Measurements from ENCODE around the gene IBSP.

Gene IBSP

DNA sequence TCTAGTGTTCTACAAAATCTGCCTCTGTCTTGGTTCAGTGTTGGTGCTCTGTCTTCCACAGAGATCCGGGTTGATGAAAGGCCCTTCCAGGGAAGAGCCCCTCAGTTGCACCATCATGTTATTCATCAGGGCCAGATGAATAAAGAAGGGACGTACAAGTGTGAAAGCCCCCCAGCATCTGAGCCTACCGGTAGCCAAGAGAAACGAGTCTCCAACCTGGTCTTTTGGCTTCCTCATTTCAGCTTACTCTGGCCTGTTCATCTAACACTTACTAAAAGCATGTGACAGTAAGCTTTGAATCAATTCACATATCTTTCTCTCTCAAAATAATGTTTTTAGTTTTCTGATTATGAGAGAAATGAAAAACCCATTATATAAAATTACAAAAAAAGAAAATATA is 52.6 kb downstream of the IBSP start:
- Histone ChIP-seq H3K27ac (ENCODE audit: low read depth, low read length) (no peak overlapping the region), H3K79me2 (ENCODE audit: control insufficient read depth, insufficient read depth, low read length, unreplicated experiment) (no peaks in the 10 kb centered on the region), H3K36me3 (ENCODE audit: insufficient read depth, low read length) (no peaks in the 10 kb centered on the region), H3K4me3 (ENCODE audit: low read depth, low read length) (no peak overlapping the region), H2AFZ (ENCODE audit: low read length, unreplicated experiment) (no peak overlapping the region), H3K27me3 (ENCODE audit: insufficient read depth, low read length) (no peaks in the 10 kb centered on the region), H3K4me1 (ENCODE audit: control insufficient read depth, insufficient read depth, low read length, unreplicated experiment) (peaks cover 16% of the 10 kb centered on the region)

DNA sequence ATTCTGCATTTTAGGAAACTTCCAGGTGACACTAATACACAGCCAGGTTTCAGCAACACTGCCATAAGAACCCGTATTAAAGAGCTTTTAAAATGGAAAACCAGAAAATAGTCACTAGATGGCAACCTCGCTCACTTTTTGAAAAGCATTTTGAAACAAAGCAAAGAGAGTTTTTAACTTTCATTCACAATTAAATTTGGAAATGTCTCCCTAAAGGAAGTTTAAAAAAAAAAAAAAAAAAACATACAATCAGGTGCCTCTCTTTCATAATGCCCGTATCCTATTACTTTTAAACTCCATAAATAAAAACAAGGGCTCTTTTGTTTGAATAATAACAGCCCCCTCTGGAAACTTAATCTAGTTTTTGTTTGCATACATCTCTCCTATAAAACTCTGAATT is 53.8 kb downstream of the IBSP start:
- Histone ChIP-seq H3K36me3 (ENCODE audit: insufficient read depth, low read length) (no peaks in the 10 kb centered on the region), H3K27me3 (ENCODE audit: insufficient read depth, low read length) (no peaks in the 10 kb centered on the region), H3K27ac (ENCODE audit: low read depth, low read length) (no peak overlapping the region), H3K79me2 (ENCODE audit: control insufficient read depth, insufficient read depth, low read length, unreplicated experiment) (no peaks in the 10 kb centered on the region), H2AFZ (ENCODE audit: low read length, unreplicated experiment) (no peak overlapping the region), H3K4me3 (ENCODE audit: low read depth, low read length) (no peak overlapping the region), H3K4me1 (ENCODE audit: control insufficient read depth, insufficient read depth, low read length, unreplicated experiment) (peaks cover 16% of the 10 kb centered on the region)

DNA sequence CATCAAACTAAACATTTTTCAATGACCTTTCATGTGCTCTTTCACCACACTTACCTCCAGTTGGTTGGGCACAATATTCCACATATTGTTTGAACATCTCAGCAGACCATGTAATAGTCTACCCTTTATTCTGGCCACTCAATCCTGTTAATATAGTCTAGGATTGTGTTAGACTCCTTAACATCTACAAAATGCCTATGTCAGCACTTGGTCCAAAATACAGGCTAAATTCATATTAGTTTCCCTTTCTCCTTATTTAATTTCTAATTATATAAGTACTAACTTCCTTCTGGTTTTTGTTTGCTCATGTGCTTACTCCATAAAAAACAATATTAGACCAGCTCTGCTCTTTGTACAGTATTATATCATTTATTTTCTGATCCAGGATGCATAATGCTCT is 54.5 kb downstream of the IBSP start:
- Histone ChIP-seq H3K4me1 (ENCODE audit: control insufficient read depth, insufficient read depth, low read length, unreplicated experiment) (peaks cover 16% of the 10 kb centered on the region), H3K36me3 (ENCODE audit: insufficient read depth, low read length) (no peaks in the 10 kb centered on the region), H3K27me3 (ENCODE audit: insufficient read depth, low read length) (no peaks in the 10 kb centered on the region; the same call in 1 of the 2 replicates), H2AFZ (ENCODE audit: low read length, unreplicated experiment) (no peak overlapping the region), H3K27ac (ENCODE audit: low read depth, low read length) (no peak overlapping the region), H3K4me3 (ENCODE audit: low read depth, low read length) (no peak overlapping the region), H3K79me2 (ENCODE audit: control insufficient read depth, insufficient read depth, low read length, unreplicated experiment) (no peaks in the 10 kb centered on the region)

DNA sequence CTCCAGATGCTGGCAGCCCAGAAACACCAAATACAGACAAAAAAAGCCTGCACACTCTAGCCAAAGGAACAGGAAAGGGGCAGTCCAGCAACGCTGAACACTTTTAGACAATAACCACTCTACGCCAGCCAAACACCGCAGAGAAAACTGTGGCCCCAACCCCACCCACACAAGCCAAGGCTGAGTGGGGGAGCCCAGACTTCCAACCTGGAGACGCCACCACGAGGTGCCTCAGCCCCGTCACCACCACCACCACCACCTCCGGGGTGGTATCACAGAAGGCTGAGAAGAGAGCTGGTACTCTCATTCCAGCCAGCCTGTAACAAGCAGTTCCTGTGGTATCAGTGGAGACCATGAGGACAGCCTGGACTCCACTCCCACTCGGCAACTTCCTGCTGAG is 56.2 kb downstream of the IBSP start:
- H3K27ac ChIP-seq (ENCODE audit: low read depth, low read length), result no peak overlapping the region
- H2AFZ ChIP-seq (ENCODE audit: low read length, unreplicated experiment), result no peak overlapping the region

DNA sequence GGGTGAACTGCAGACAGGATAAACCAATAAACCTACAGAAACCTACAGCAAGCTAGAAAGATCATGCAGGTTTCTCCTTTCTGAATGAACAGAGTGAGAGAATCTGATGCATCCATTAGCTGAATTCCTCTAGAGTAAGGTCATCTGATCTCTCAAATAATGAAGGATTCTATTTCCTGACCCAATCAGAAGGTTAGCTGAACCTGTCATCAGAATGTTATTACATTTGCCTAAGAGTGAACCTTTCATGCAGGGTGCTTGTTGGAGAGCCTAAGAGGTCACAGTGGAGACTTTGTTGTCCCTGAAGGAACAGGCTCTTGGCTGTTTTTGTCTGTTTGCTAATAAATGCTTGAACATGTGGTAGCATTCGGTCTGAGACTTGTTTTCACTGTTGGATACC is 57.5 kb downstream of the IBSP start:
- Histone ChIP-seq H3K79me2 (ENCODE audit: control insufficient read depth, insufficient read depth, low read length, unreplicated experiment) (no peaks in the 10 kb centered on the region), H3K4me1 (ENCODE audit: control insufficient read depth, insufficient read depth, low read length, unreplicated experiment) (peaks cover 4% of the 10 kb centered on the region), H3K27ac (ENCODE audit: low read depth, low read length) (no peak overlapping the region), H3K36me3 (ENCODE audit: insufficient read depth, low read length) (no peaks in the 10 kb centered on the region), H2AFZ (ENCODE audit: low read length, unreplicated experiment) (no peak overlapping the region), H3K4me3 (ENCODE audit: low read depth, low read length) (no peak overlapping the region), H3K27me3 (ENCODE audit: insufficient read depth, low read length) (no peaks in the 10 kb centered on the region; the same call in 1 of the 2 replicates)

More for the DNA sequence above, 56.2 kb downstream of the IBSP start:
- no peaks in the 10 kb centered on the region for H3K79me2 ChIP-seq (ENCODE audit: control insufficient read depth, insufficient read depth, low read length, unreplicated experiment)
- no peaks in the 10 kb centered on the region for H3K36me3 ChIP-seq (ENCODE audit: insufficient read depth, low read length)
- H3K4me3 ChIP-seq (ENCODE audit: low read depth, low read length), result no peak overlapping the region
- peaks cover 6% of the 10 kb centered on the region for H3K4me1 ChIP-seq (ENCODE audit: control insufficient read depth, insufficient read depth, low read length, unreplicated experiment)
- H3K27me3 ChIP-seq (ENCODE audit: insufficient read depth, low read length), result no peaks in the 10 kb centered on the region; the same call in 1 of the 2 replicates

DNA sequence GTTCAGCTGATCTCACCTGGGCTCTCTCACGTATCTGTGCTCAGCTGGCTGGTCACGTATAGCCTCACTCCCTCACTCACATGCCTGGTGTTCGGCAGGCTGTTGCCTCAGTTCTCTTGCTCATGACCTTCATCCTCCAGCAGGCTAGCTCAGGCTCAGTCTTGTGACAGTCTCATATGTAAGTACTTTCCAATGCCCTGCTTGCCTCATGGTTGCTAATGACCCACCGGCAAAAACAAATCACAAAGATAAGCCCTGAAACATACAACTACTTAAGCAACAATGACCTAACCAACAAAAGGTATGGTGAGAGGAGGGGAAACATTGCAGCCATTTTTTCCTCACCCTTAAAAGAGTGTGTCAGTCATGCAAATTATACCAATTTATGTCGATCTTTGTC is 58.4 kb downstream of the IBSP start:
- H3K4me1 ChIP-seq (ENCODE audit: control insufficient read depth, insufficient read depth, low read length, unreplicated experiment), result peaks cover 4% of the 10 kb centered on the region
- H3K79me2 ChIP-seq (ENCODE audit: control insufficient read depth, insufficient read depth, low read length, unreplicated experiment), result no peaks in the 10 kb centered on the region
- no peak overlapping the region for H2AFZ ChIP-seq (ENCODE audit: low read length, unreplicated experiment)
- H3K4me3 ChIP-seq (ENCODE audit: low read depth, low read length), result no peak overlapping the region
- H3K36me3 ChIP-seq (ENCODE audit: insufficient read depth, low read length), result no peaks in the 10 kb centered on the region
- no peaks in the 10 kb centered on the region; the same call in 1 of the 2 replicates for H3K27me3 ChIP-seq (ENCODE audit: insufficient read depth, low read length)
- no peak overlapping the region for H3K27ac ChIP-seq (ENCODE audit: low read depth, low read length)

Data from ACC112 (cell line).